ENCODE data around the gene HIGD1A. TPM values are rescaled to one million over a fixed set of nuclear protein-coding genes. Genes with fewer than 3 reads are reported as not detected.

The HIGD1A gene
- total and polyA plus RNA-seq, 10 of the 15 experiments (the other 5 are each of a cell fraction or from before 2014, with no cell fraction given): 73.9 to 487 (median 175) TPM

DNA sequence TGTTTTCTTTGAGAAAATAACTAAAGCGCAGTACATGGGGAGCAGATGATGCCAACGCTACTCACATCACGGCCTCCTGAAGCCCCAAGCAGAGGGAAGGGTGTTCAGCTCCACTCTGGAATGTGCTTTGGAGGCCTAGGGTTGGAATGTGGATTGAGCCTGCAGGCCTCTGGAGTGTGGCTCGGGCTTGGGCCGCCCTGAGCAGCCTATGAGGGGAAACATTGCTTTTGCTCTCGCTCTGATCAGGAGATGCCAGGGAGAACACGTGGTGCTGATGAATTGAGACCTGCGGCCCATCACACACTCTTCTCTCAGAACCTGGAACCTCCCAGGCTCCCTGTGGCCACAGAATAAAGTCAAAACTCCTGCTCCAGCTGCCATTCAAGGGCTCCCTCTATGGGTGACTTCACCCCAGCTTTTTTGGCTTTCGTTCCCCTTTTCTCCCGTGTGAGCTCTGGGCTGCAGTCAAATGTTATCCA lies 54.5 kb downstream of the HIGD1A start:
- Histone ChIP-seq H3K9ac (ENCODE audit: control insufficient read depth, insufficient read depth, low read length) (no peak overlapping the region), H4K20me1 (ENCODE audit: control insufficient read depth, insufficient read depth) (no peaks in the 10 kb centered on the region), H3K36me3 (ENCODE audit: control insufficient read depth in 2 of 2, insufficient read depth in 2 of 2, low read length in 1 of 2) (no peaks in the 10 kb centered on the region), H3K9me3 (replicated peaks; ENCODE audit: control insufficient read depth, insufficient read depth, low read length) (no peaks in the 10 kb centered on the region), H2AFZ (ENCODE audit: control insufficient read depth, low read depth, low read length) (no peak overlapping the region), H3K4me1 (ENCODE audit: control insufficient read depth, insufficient read depth, low read length) (no peaks in the 10 kb centered on the region), H3K79me2 (ENCODE audit: control insufficient read depth, insufficient read depth, low read length) (no peaks in the 10 kb centered on the region), H3K4me2 (ENCODE audit: control insufficient read depth, insufficient read depth) (no peak overlapping the region), H3K4me3 (no peak overlapping the region), H3K27ac (ENCODE audit: control insufficient read depth, insufficient read depth) (no peak overlapping the region), H3K27me3 (replicated peaks in 1 of 2; ENCODE audit: control insufficient read depth in 2 of 2, insufficient read depth in 2 of 2, low read length in 1 of 2) (no peaks in the 10 kb centered on the region)
- ChIA-PET CTCF (interaction anchor here (1.2 to 1.5 kb wide), 2 partner anchors 8 to 90 kb away, joined by 3 to 5 read pairs; no protein-coding TSS in a partner anchor), SMC1A (ENCODE audit: uncharacterized antibody, unreplicated experiment) (interaction anchor here (0.5 to 0.9 kb wide), 2 partner anchors 39 to 104 kb away, joined by 3 read pairs; no protein-coding TSS in a partner anchor), RAD21 (ENCODE audit: unreplicated experiment) (no interaction called here), POLR2A (no interaction called here)
- peak; percentile 59 for ATAC-seq
- no TSS peak for BruUV-seq (replicated peaks)
- in situ Hi-C loops (cut with MboI): loop anchor here (10.0 kb wide), 1 partner anchor 175 kb away; no protein-coding TSS in a partner anchor
- no peak for TF ChIP-seq BACH1 (IDR thresholded peaks at IDR 0.05; ENCODE audit: borderline replicate concordance)
- TF ChIP-seq, protein P1, sequence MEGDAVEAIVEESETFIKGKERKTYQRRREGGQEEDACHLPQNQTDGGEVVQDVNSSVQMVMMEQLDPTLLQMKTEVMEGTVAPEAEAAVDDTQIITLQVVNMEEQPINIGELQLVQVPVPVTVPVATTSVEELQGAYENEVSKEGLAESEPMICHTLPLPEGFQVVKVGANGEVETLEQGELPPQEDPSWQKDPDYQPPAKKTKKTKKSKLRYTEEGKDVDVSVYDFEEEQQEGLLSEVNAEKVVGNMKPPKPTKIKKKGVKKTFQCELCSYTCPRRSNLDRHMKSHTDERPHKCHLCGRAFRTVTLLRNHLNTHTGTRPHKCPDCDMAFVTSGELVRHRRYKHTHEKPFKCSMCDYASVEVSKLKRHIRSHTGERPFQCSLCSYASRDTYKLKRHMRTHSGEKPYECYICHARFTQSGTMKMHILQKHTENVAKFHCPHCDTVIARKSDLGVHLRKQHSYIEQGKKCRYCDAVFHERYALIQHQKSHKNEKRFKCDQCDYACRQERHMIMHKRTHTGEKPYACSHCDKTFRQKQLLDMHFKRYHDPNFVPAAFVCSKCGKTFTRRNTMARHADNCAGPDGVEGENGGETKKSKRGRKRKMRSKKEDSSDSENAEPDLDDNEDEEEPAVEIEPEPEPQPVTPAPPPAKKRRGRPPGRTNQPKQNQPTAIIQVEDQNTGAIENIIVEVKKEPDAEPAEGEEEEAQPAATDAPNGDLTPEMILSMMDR (IDR thresholded peaks at IDR 0.05 in 2 of 3, conservative IDR thresholded peaks at IDR 0.05 in 1 of 3; ENCODE audit: control insufficient read depth in 2 of 3, extremely low read depth in 1 of 3, insufficient read depth in 1 of 3, low read depth in 3 of 3, low read length in 3 of 3): peak; percentile 43 to 54 (median 53); a peak in 5 of 6 replicates
- TF ChIP-seq RAD21 (IDR thresholded peaks at IDR 0.05; ENCODE audit: insufficient read depth, low read depth, low read length): peak; percentile 46
- TF ChIP-seq, protein P2, sequence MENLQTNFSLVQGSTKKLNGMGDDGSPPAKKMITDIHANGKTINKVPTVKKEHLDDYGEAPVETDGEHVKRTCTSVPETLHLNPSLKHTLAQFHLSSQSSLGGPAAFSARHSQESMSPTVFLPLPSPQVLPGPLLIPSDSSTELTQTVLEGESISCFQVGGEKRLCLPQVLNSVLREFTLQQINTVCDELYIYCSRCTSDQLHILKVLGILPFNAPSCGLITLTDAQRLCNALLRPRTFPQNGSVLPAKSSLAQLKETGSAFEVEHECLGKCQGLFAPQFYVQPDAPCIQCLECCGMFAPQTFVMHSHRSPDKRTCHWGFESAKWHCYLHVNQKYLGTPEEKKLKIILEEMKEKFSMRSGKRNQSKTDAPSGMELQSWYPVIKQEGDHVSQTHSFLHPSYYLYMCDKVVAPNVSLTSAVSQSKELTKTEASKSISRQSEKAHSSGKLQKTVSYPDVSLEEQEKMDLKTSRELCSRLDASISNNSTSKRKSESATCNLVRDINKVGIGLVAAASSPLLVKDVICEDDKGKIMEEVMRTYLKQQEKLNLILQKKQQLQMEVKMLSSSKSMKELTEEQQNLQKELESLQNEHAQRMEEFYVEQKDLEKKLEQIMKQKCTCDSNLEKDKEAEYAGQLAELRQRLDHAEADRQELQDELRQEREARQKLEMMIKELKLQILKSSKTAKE (IDR thresholded peaks at IDR 0.05; ENCODE audit: low read depth, poor library complexity, severe bottlenecking): no peak
- intact Hi-C loops (cut with micrococcal nuclease; ENCODE audit: unreplicated experiment): loop anchor here (10.0 kb wide), 1 partner anchor 205 kb away; no protein-coding TSS in a partner anchor
- no peak for DNase-seq (ENCODE audit: low read depth, low spot score)
- WGBS (ENCODE audit: insufficient coverage, insufficient replicate concordance, low lambda C conversion rate, missing lambda C conversion rate): 54% methylated on average over 10 of the region's 10 CpGs
- FAIRE-seq: no peak

All from GM12878 (cell line).